ENCODE data around the gene AHCYL1. TPM values are rescaled to one million over a fixed set of nuclear protein-coding genes. Genes with fewer than 3 reads are reported as not detected.

The AHCYL1 gene
- total RNA-seq, 2 donors from 2014 or later = 47.5 to 51.5 TPM

DNA sequence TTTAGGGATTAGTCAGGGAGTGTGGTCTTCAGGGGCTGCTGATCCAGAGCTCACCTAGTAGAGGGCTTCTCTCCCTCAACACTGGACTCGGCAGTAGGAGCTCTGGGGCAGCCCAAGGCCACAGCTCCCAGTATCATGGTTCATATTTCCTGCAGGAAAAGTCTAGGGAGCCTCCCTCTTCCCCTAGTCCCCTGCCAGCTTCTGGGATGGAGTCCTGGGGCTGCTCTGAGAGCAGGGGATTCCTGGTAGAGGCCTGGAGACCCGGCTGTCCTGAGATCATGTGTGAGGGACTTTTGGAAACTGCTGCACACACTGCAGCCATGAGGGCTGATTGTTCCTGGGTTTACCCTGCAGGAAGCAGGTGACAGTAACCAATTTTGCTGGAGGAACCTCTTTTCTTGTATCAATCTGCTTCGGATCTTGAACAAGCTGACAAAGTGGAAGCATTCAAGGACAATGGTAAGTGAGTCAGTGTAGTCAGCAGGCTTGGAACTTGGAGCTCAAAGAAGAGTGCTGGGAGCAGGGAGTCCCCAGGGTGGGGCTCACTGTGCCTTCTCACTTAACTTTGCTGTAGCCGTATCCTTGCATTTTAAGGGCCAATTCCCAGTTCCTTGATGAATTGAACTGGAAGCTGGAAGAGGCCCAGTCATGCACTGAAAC lies 66.2 kb downstream of the AHCYL1 start:
- Histone ChIP-seq H3K4me3 (no peak overlapping the region), H3K9me3 (no peaks in the 10 kb centered on the region), H3K36me3 (peaks cover 3 to 6% of the 10 kb centered on the region in 2 donors), H3K27ac (no peak overlapping the region), H3K4me1 (replicated peaks) (no peaks in the 10 kb centered on the region), H3K27me3 (replicated peaks; ENCODE audit: insufficient read depth) (no peaks in the 10 kb centered on the region)
- WGBS = 87% methylated on average over 4 of the region's 4 CpGs
- no peak for DNase-seq (ENCODE audit: low spot score)
- TF ChIP-seq, protein P1, sequence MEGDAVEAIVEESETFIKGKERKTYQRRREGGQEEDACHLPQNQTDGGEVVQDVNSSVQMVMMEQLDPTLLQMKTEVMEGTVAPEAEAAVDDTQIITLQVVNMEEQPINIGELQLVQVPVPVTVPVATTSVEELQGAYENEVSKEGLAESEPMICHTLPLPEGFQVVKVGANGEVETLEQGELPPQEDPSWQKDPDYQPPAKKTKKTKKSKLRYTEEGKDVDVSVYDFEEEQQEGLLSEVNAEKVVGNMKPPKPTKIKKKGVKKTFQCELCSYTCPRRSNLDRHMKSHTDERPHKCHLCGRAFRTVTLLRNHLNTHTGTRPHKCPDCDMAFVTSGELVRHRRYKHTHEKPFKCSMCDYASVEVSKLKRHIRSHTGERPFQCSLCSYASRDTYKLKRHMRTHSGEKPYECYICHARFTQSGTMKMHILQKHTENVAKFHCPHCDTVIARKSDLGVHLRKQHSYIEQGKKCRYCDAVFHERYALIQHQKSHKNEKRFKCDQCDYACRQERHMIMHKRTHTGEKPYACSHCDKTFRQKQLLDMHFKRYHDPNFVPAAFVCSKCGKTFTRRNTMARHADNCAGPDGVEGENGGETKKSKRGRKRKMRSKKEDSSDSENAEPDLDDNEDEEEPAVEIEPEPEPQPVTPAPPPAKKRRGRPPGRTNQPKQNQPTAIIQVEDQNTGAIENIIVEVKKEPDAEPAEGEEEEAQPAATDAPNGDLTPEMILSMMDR (IDR thresholded peaks at IDR 0.05) = no peak
- no peak for TF ChIP-seq POLR2AphosphoS5 (IDR thresholded peaks at IDR 0.05)
- no peak for TF ChIP-seq POLR2A (IDR thresholded peaks at IDR 0.05)
- intact Hi-C loops (cut with DNase I) = loop anchor here (5.0 kb wide), 1 partner anchor 57 kb away; no protein-coding TSS in a partner anchor

DNA sequence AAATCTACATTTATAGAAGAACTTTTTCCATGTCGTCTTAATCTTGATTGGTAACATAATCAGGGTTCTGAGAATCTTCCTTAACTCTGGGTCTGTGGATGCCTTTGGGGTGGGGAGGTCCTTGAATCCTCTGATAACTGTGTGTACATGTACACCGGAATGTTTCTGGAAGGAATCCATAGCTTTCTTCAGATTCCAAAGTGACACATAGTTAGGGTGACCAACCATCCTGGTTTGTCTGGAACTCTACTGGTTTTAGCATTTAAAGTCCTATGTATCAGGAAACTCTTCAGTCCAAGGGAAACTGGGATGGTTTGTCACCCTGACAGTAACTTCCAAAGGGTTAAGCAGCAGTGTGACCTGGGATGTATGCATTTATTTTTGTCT lies 66.7 kb downstream of the AHCYL1 start:
- TF ChIP-seq, protein P1 (IDR thresholded peaks at IDR 0.05) = no peak
- no peak for TF ChIP-seq POLR2AphosphoS5 (IDR thresholded peaks at IDR 0.05)
- no peak for TF ChIP-seq POLR2A (IDR thresholded peaks at IDR 0.05)
- intact Hi-C loops (cut with DNase I) = loop anchor here (5.0 kb wide), 1 partner anchor 56 kb away; no protein-coding TSS in a partner anchor
- Histone ChIP-seq H3K4me1 (replicated peaks) (no peaks in the 10 kb centered on the region), H3K36me3 (peaks cover 3 to 6% of the 10 kb centered on the region in 2 donors), H3K9me3 (no peaks in the 10 kb centered on the region), H3K4me3 (no peak overlapping the region), H3K27me3 (replicated peaks; ENCODE audit: insufficient read depth) (no peaks in the 10 kb centered on the region), H3K27ac (no peak overlapping the region)
- 75% methylated on average over 2 of the region's 2 CpGs for WGBS
- no peak for DNase-seq (ENCODE audit: low spot score)

GRCh38 chr1:110053552-110054428 lies 69.2 kb downstream of the AHCYL1 start:
- H3K36me3 ChIP-seq = peaks cover 3 to 6% of the 10 kb centered on the region in 2 donors
- no peak overlapping the region for H3K4me3 ChIP-seq
- peak; percentile 54 for DNase-seq (ENCODE audit: low spot score)
- H3K27me3 ChIP-seq (replicated peaks; ENCODE audit: insufficient read depth) = no peaks in the 10 kb centered on the region
- H3K27ac ChIP-seq = no peak overlapping the region
- TF ChIP-seq, protein P1 (IDR thresholded peaks at IDR 0.05) = peak; percentile 67 to 88 (median 81)
- TF ChIP-seq POLR2A (IDR thresholded peaks at IDR 0.05) = no peak
- TF ChIP-seq POLR2AphosphoS5 (IDR thresholded peaks at IDR 0.05) = no peak
- no peaks in the 10 kb centered on the region for H3K9me3 ChIP-seq
- no peaks in the 10 kb centered on the region for H3K4me1 ChIP-seq (replicated peaks)
- intact Hi-C loops (cut with DNase I) = loop anchor here (5.0 kb wide), 1 partner anchor 54 kb away; no protein-coding TSS in a partner anchor
- 67% methylated on average over 16 of the region's 16 CpGs for WGBS

GRCh38 chr1:110055493-110056284 lies 71.1 kb downstream of the AHCYL1 start:
- Histone ChIP-seq H3K27ac (no peak overlapping the region), H3K27me3 (replicated peaks; ENCODE audit: insufficient read depth) (no peaks in the 10 kb centered on the region), H3K4me3 (no peak overlapping the region), H3K4me1 (replicated peaks) (no peaks in the 10 kb centered on the region), H3K9me3 (no peaks in the 10 kb centered on the region), H3K36me3 (peaks cover 3 to 6% of the 10 kb centered on the region in 2 donors)
- no peak for TF ChIP-seq POLR2A (IDR thresholded peaks at IDR 0.05)
- TF ChIP-seq, protein P1 (IDR thresholded peaks at IDR 0.05) = no peak
- TF ChIP-seq POLR2AphosphoS5 (IDR thresholded peaks at IDR 0.05) = no peak
- intact Hi-C loops (cut with DNase I) = no loop called here
- 67% methylated on average over 5 of the region's 5 CpGs for WGBS
- no peak for DNase-seq (ENCODE audit: low spot score)
